SU-DHL-6 (cell line): ENCODE data around the gene ZNF346.

Experiments used
- CTCF ChIP-seq: fragments of 200-600 bp; sonication (generic); IDR thresholded peaks from one replicate; pipeline ENCODE4 v1.5.1; 2017; ENCODE audit warnings: antibody characterized with exemption, mild to moderate bottlenecking, low read length, moderate library complexity; ENCODE audit not compliant: insufficient read depth, poor library complexity, severe bottlenecking
- EZH2phosphoT487 ChIP-seq: fragments of 200-600 bp; sonication (generic), shearing (Covaris generic); conservative IDR thresholded peaks from 2 replicates; pipeline ENCODE4 v1.6.1; 2018; ENCODE audit warnings: mild to moderate bottlenecking, antibody characterized with exemption, low read length, moderate library complexity, mixed read lengths

- no peak for TF ChIP-seq CTCF
- no peak for TF ChIP-seq EZH2phosphoT487
Measured at GRCh38 chr5:177024559-177024958, 2.1 kb downstream of the ZNF346 start.
